ENCODE measurements around the gene TFB2M.
A peak's percentile ranks its signal among the peaks of the same experiment; 100 is the strongest.
"Not testable (repeated sequence)": the region's sequence is repeated elsewhere in the genome, so short reads cannot be mapped to it uniquely, and the experiment has no call there.

The TFB2M gene

GRCh38 chr1:246566128-246566812, at the start of gene TFB2M, which contains the start of gene CNST:
Gene TFB2M (minus strand): TSS chr1:246566261. CDS start chr1:246566138, 123 bp downstream.
Gene CNST (plus strand): TSS chr1:246566456. CDS start chr1:246591563, 25,107 bp downstream.
- DNase-seq: peak; percentile 98

GRCh38 chr1:246613096-246613758, 47.2 kb upstream of the TFB2M start:
- no peak for DNase-seq

- DNase-seq: no peak
Observed at GRCh38 chr1:246609632-246610031, 43.6 kb upstream of the TFB2M start.

GRCh38 chr1:246608616-246609376, 42.7 kb upstream of the TFB2M start:
- peak; percentile 97 for DNase-seq

GRCh38 chr1:246607462-246607861, 41.4 kb upstream of the TFB2M start:
- DNase-seq: no peak

GRCh38 chr1:246605231-246605630, 39.2 kb upstream of the TFB2M start:
- not testable (repeated sequence) for DNase-seq

GRCh38 chr1:246602194-246602593, 36.1 kb upstream of the TFB2M start:
- peak; percentile 57 for DNase-seq

- no peak for DNase-seq
Observed at GRCh38 chr1:246600579-246600978, 34.5 kb upstream of the TFB2M start.

- DNase-seq: no peak
Observed at GRCh38 chr1:246599315-246599714, 33.3 kb upstream of the TFB2M start.

- DNase-seq: no peak
Observed at GRCh38 chr1:246597971-246598370, 31.9 kb upstream of the TFB2M start.

- DNase-seq: no peak
Observed at GRCh38 chr1:246597340-246597739, 31.3 kb upstream of the TFB2M start.

- no peak for DNase-seq
Observed at GRCh38 chr1:246595146-246595545, 29.1 kb upstream of the TFB2M start.

GRCh38 chr1:246592695-246593094, 26.6 kb upstream of the TFB2M start:
- DNase-seq: no peak

- no peak for DNase-seq
Observed at GRCh38 chr1:246591958-246592357, 25.9 kb upstream of the TFB2M start.

- DNase-seq: no peak
Observed at GRCh38 chr1:246591504-246591903, 25.4 kb upstream of the TFB2M start.

- DNase-seq: no peak
Observed at GRCh38 chr1:246591047-246591446, 25.0 kb upstream of the TFB2M start.

- DNase-seq: not testable (repeated sequence)
Observed at GRCh38 chr1:246589919-246590318, 23.9 kb upstream of the TFB2M start.

GRCh38 chr1:246588159-246588721, 22.2 kb upstream of the TFB2M start:
- DNase-seq: peak; percentile 38

GRCh38 chr1:246587606-246588005, 21.5 kb upstream of the TFB2M start:
- peak; percentile 88 for DNase-seq

- no peak for DNase-seq
Observed at GRCh38 chr1:246587032-246587431, 21.0 kb upstream of the TFB2M start.

GRCh38 chr1:246583448-246584185, 17.6 kb upstream of the TFB2M start:
- peak; percentile 83 for DNase-seq

GRCh38 chr1:246583056-246583440, 17.0 kb upstream of the TFB2M start:
- DNase-seq: no peak
